HG03558 (cell line): ENCODE measurements around the gene GRM1.

Experiments
- ATAC-seq: cut with Tn5 transposase; IDR thresholded peaks from one replicate; pipeline ENCODE4 v1.9.1; 2021; ENCODE audit warnings: moderate number of reproducible peaks; ENCODE audit not compliant: unreplicated experiment; ENCODE audit errors: extremely low read depth

Gene GRM1

DNA sequence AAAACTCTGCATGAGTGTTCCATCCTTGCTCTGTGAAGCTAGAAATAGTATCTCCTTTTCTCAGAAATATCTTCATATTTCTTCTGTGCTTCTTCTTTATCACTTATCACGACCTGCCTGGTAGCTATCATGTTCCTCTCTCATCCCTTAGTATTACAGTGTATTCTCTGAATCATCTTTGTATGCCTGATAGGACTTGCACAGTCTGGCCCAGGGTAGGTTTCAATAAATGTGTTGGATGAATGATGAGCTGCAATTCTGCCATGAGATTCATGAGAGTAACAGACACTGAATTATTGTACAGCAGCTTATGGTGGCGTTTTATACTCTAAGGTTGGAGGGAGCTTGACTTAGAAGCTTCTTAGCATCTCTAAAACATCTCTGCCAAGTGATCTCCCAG lies 66.6 kb downstream of the GRM1 start:
- ATAC-seq = no peak

DNA sequence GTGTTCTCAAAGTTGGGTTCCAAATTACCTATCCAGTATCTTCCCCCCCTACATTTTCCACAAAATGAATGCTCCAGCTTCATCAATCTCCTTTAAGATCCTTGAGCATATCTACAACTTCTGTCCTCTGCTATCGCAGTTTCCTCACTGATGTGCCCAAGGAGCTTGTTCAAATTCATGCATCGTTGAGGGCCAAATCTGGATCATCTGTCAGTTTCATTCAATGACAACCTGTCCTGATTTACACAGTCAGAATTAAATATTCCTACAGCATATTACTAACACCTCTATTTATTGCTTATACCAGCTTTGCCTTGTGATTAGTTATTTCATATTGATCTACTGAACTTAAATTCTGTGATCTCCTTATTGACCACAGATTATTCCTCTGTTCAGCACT lies 68.7 kb downstream of the GRM1 start:
- no peak for ATAC-seq

DNA sequence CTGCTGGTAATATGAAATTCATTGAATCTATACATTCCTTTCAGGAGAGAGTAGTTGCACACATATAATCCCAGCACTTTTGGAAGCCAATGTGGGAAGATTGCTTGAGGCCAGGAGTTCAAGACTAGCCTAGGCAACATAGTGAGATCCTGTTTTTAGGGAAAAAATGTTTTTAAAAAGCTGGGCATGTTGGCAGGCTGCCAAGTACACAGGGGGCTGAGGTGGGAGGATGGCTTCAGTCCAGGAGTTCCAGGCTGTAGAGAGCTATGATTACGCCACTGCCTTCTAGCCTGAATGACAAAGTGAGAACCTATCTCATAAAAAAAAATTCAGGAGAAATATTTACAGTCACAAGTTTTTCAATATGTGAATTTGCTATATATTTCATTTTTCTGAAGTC lies 71.9 kb downstream of the GRM1 start:
- ATAC-seq = no peak

DNA sequence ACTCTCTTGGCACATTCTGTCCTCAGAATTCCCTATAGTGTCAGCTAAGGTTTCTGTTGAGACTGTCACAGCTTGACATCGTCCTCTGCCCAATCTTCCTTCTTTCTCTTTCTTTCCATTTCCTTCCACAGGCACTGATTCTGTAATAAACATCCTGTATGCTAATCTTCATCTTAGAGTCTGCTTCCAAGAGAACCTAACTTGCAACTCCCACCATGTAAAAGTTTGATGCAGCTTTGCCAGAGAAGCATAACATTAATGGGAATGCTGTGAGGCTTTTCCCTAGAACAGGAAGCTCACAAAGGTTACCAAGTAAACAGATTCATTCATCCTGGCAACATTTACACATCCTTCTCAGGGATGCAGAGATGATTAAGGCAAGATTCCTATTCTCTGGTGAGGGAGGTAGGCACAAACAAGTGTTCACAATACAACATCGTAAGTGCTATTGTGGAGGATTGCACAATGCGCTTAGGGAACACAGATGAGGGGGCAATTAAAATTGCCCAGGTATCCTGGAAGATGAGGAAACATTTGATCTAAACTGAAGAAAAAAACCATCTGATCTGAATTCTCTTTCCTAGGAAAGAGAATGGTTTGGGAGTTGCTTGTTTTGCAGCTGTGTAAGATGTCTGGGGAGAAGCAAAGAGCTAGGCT lies 74.7 kb downstream of the GRM1 start:
- no peak for ATAC-seq

DNA sequence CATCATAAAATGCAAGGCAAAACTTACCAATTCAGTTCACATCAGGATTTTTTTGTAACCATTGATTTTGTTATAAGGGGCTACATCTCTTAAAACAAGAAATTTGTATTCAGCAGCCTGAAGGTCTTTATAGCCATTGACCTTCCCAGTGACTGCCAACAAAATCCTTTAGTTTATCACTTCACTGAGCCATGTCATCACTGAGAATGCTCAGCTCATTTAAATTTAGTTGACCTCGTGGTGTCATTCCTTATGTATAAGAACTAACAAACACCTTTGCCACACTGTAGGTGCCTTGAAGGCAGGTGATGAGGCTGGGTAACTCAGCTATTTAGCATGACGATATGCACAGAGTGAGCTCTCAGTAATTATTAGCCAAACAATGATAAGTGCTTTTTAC lies 77.7 kb downstream of the GRM1 start:
- no peak for ATAC-seq

DNA sequence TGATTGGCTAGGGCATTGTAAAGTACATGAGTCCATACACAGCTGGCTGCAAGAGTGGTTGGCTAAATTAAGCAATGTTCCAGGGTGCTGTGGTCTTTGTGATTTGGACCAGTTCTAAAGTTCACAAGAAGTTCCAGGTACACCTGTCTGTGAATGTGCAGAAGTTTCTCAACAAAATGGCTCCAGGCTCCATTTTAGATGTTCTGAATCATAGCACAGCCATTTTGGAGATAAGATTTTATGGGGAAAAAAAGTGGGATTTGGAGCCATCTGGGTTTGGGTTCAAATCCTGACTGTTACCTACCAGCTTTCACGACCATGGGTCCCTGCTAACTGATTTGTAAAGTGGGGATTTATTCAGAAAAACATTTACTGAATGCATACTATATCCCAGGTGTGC lies 82.1 kb downstream of the GRM1 start:
- no peak for ATAC-seq

GRCh38 chr6:146111881-146112450 lies 83.1 kb downstream of the GRM1 start:
- no peak for ATAC-seq

DNA sequence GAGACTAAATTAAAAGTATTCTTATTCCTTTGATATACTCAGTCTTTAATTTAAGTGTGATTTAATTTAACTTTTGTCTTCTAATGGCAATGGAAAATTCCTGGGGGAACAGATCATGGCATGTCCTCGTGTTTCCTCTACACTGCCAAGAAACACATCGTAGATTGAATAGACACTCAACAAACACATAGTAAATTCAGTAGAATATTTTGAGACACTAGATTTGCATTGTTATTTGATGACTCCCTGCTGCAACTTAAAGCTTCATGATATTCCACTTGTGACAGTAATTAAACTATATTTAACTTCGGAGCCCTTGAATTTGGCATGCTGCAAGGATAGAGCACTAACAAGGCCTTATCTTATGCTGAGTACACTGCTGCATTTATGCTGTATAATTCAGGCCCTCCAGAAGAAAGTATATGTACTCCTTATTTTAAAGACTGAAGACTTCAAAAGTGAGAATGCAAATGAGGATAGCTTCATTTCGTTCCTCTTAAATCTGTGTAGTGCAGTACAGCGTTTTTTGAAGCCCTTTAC lies 84.3 kb downstream of the GRM1 start:
- no peak for ATAC-seq

- ATAC-seq = no peak
Observed at GRCh38 chr6:146123616-146124015, 94.8 kb downstream of the GRM1 start.

DNA sequence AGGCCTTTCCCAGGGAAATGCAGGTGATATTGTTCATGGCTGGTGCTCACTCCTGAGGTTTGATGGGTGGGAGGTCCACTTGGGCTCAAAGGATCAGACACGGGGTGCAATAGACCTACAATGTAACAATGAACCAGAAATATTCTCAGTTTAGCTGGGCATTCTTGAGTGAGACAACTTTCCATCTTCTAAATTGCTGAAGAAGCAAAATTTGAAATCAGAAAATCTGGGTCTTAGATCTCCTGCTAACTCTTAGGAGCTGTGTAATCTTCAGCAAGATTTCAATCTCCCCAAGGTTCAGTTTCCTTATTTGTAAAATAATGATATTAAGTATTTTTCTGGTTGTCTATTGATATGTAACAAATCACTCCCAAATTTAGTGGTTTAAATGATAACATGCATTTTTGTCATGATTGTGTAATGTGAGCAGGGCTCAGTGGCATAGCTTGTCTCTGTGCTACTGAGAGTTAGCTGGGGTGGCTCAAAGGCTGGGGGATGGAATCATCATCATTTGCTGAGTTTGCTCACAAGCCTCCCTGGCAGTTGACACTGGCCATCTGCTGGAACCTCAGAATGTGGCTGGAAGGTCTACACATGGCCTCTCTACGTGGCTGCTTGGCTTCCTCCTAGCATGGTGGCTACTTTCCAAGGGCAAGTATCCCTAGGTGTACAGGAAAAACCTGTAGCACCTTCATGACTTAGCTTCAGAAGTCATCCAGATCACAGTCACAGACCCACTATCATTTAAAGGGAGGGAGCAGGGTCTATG lies 98.8 kb downstream of the GRM1 start:
- ATAC-seq = no peak

- no peak for ATAC-seq
Observed at GRCh38 chr6:146133866-146134265, 105.0 kb downstream of the GRM1 start.

DNA sequence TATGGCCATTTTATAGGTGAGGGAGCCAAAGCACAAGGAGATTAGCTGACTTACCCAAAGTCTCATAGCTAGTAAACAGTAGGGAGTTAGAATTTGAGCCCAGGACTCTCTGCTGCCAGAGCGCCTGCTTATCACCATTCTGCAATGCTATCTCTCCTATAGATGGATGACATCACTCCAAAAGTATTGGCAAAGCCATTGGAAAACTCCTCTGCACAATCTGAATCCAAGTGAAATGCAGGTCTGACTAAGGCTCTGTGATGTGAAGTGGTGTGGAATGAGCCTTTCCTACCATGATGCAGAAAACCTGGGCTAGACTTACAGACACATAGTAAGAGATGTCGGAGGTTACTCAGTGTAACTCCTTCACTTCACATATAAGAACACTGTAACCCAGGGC lies 106.3 kb downstream of the GRM1 start:
- ATAC-seq = no peak

GRCh38 chr6:146146836-146147235 lies 118.0 kb downstream of the GRM1 start:
- no peak for ATAC-seq

GRCh38 chr6:146149770-146150169 lies 120.9 kb downstream of the GRM1 start:
- no peak for ATAC-seq

DNA sequence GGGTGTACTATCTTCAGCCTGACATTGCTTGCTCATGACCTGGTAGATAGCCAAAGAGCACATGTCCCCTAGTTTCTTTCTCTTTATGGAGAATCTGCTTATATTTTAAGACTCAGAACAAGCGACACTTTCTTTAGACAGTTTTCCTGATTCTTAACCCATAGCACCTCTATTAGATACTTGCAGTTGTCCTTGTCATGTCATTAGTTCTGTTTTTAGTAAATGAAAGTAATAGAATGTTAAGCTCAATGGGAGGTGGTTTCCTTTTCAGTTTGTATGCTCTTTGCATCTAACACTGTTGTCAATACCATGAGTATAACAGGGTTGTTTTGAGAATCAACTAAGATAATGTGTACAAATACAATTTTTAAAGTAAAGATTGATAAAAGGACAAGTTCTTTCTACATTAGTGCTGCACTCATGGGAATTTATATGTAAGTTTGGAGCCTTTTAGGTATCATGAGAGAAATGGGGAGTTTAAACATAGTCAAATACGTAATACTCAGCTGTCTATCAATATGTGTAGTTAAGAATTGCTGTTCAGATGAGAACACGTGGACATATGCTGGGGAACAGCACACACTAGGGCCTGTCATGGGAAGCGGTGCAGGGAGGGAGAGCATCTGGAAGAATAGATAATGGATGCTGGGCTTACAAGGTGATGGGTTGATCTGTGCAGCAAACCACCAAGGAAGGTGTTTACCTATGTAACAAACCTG lies 124.3 kb downstream of the GRM1 start:
- ATAC-seq = peak; percentile 98

DNA sequence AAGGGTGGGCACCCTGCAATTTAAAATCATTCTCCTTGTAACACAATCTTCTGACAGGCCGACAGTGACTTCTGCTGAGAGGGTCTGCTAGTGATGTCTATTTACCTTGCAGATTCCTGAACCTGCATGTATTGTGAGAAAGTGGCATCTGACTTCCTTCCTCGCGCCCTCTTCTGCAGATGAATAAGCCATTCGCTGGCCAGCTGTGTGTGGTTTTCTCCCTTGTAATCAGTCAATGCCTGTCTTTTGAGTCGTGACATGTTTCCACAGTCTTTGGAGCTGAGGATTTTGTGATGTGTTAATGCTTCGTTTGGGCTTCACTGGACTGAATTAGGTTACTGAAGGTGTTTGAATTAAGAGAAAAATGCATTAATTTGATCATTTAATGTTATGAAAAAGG lies 125.3 kb downstream of the GRM1 start:
- ATAC-seq = no peak

- ATAC-seq = no peak
Observed at GRCh38 chr6:146161664-146162063, 132.8 kb downstream of the GRM1 start.

GRCh38 chr6:146169872-146170271 lies 141.0 kb downstream of the GRM1 start:
- no peak for ATAC-seq

GRCh38 chr6:146177785-146178184 lies 148.9 kb downstream of the GRM1 start:
- no peak for ATAC-seq

DNA sequence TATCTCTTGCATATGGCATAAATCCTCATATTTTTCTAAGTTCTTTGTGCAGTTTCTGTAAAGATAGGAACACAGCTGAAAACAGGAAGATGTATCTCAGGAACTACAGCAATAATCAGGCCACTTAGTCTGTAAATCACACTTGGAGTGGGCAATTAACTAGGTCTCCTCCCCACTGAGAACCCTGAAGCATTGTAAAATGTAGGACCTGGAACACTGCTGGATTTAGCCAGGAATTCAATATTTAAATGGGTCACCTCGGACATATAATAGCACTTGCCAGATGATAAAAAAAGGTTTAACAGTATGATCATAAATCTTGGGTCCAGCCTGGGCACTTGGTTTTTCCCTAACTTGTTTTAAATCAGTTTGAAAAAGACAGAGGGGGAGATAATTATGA lies 155.0 kb downstream of the GRM1 start:
- ATAC-seq = no peak

- ATAC-seq = no peak
Observed at GRCh38 chr6:146184701-146185100, 155.8 kb downstream of the GRM1 start.
